ENCODE measurements around the gene MAMDC4. TPM values are rescaled to one million over a fixed set of nuclear protein-coding genes. Genes with fewer than 3 reads are reported as not detected.
A peak's percentile ranks its signal among the peaks of the same experiment; 100 is the strongest.

Gene MAMDC4
- total RNA-seq, 1 experiment from 2014 or later = 6.7 TPM

GRCh38 chr9:136854113-136854841 is 2.1 kb downstream of the MAMDC4 start:
- no peaks in the 10 kb centered on the region for H3K27me3 Mint-ChIP-seq (ENCODE audit: low read depth)
- no peak for ATAC-seq
- DNase-seq (ENCODE audit: low spot score) = peak; percentile 26
- no peak overlapping the region for H3K4me3 Mint-ChIP-seq
- no peaks in the 10 kb centered on the region for H3K9me3 Mint-ChIP-seq
- ChIA-PET POLR2A (no interaction called here), CTCF (interaction anchor here (1.4 kb wide), 1 partner anchor 175 kb away, joined by 5 read pairs; no protein-coding TSS in a partner anchor)
- H3K4me1 Mint-ChIP-seq = peaks cover 4% of the 10 kb centered on the region
- no peak overlapping the region for H3K27ac Mint-ChIP-seq
- no peak for TF ChIP-seq ZNF263 (CRISPR knock-in tag; IDR thresholded peaks at IDR 0.05; ENCODE audit: low read depth)
- TF ChIP-seq GRHL2 (CRISPR knock-in tag; IDR thresholded peaks at IDR 0.05; ENCODE audit: insufficient replicate concordance, severe bottlenecking) = no peak
- TF ChIP-seq, protein P1, sequence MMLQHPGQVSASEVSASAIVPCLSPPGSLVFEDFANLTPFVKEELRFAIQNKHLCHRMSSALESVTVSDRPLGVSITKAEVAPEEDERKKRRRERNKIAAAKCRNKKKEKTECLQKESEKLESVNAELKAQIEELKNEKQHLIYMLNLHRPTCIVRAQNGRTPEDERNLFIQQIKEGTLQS (CRISPR knock-in tag; conservative IDR thresholded peaks at IDR 0.05) = no peak
- no peak for TF ChIP-seq ZBTB21 (CRISPR knock-in tag; IDR thresholded peaks at IDR 0.05; ENCODE audit: borderline replicate concordance)
- TF ChIP-seq ESRRA (CRISPR knock-in tag; IDR thresholded peaks at IDR 0.05; ENCODE audit: borderline replicate concordance) = no peak
- no peak for TF ChIP-seq TEAD1 (CRISPR knock-in tag; IDR thresholded peaks at IDR 0.05)
- no peak for TF ChIP-seq PRRX2 (CRISPR knock-in tag; IDR thresholded peaks at IDR 0.05)
- peaks cover 2% of the 10 kb centered on the region; the same call in 1 of the 2 replicates for H3K36me3 Mint-ChIP-seq

- TF ChIP-seq GABPB1 (CRISPR knock-in tag; IDR thresholded peaks at IDR 0.05) (no peak), NFYB (CRISPR knock-in tag; conservative IDR thresholded peaks at IDR 0.05; ENCODE audit: low read depth) (no peak), RELA (CRISPR knock-in tag; IDR thresholded peaks at IDR 0.05; ENCODE audit: borderline replicate concordance) (no peak), FOXK1 (CRISPR knock-in tag; IDR thresholded peaks at IDR 0.05) (no peak), ZNF423 (CRISPR knock-in tag; IDR thresholded peaks at IDR 0.05) (no peak)
- peaks cover 2% of the 10 kb centered on the region; the same call in 1 of the 2 replicates for H3K36me3 Mint-ChIP-seq
- no peak overlapping the region for H3K27ac Mint-ChIP-seq
- peaks cover 2% of the 10 kb centered on the region; the same call in 1 of the 2 replicates for H3K4me1 Mint-ChIP-seq
- ChIA-PET POLR2A (no interaction called here), CTCF (interaction anchor here (1.4 to 3.0 kb wide), 3 partner anchors 11 to 174 kb away, joined by 5 to 13 read pairs (median 6); partner anchors contain the start of gene AJM1)
- DNase-seq (ENCODE audit: low spot score) = peak; percentile 8
- no peak for ATAC-seq
- no peaks in the 10 kb centered on the region for H3K27me3 Mint-ChIP-seq (ENCODE audit: low read depth)
- H3K9me3 Mint-ChIP-seq = no peaks in the 10 kb centered on the region
- H3K4me3 Mint-ChIP-seq = no peak overlapping the region
Measured at GRCh38 chr9:136854842-136855460, 2.8 kb downstream of the MAMDC4 start.

- ATAC-seq (no peak), DNase-seq (ENCODE audit: low spot score) (peak; percentile 15)
- no peak overlapping the region for H3K27ac Mint-ChIP-seq
- H3K4me1 Mint-ChIP-seq = no peaks in the 10 kb centered on the region
- no peaks in the 10 kb centered on the region for H3K9me3 Mint-ChIP-seq
- H3K4me3 Mint-ChIP-seq = no peak overlapping the region
- CTCF ChIA-PET = interaction anchor here (0.8 to 3.0 kb wide), 4 partner anchors 12 to 174 kb away, joined by 3 to 13 read pairs (median 6); partner anchors contain the start of gene AJM1
- POLR2A ChIA-PET = no interaction called here
- H3K36me3 Mint-ChIP-seq = no peaks in the 10 kb centered on the region
- no peaks in the 10 kb centered on the region for H3K27me3 Mint-ChIP-seq (ENCODE audit: low read depth)
- TF ChIP-seq TEAD4 (CRISPR knock-in tag; IDR thresholded peaks at IDR 0.05) (no peak), AR (CRISPR knock-in tag; IDR thresholded peaks at IDR 0.05) (no peak), GTF2I (CRISPR knock-in tag; conservative IDR thresholded peaks at IDR 0.05) (no peak), ZNF263 (CRISPR knock-in tag; IDR thresholded peaks at IDR 0.05; ENCODE audit: low read depth) (no peak), GABPB1 (CRISPR knock-in tag; IDR thresholded peaks at IDR 0.05) (no peak), NR1H2 (CRISPR knock-in tag; IDR thresholded peaks at IDR 0.05) (no peak), HMGA2 (CRISPR knock-in tag; IDR thresholded peaks at IDR 0.05) (no peak), CBFB (CRISPR knock-in tag; IDR thresholded peaks at IDR 0.05; ENCODE audit: low read depth) (no peak), ZNF232 (CRISPR knock-in tag; IDR thresholded peaks at IDR 0.05) (no peak), SP1 (CRISPR knock-in tag; conservative IDR thresholded peaks at IDR 0.05) (no peak), MXD4 (CRISPR knock-in tag; IDR thresholded peaks at IDR 0.05; ENCODE audit: borderline replicate concordance) (no peak), EMX1 (CRISPR knock-in tag; IDR thresholded peaks at IDR 0.05) (no peak), NFE2L1 (CRISPR knock-in tag; IDR thresholded peaks at IDR 0.05) (no peak), ZBTB43 (CRISPR knock-in tag; IDR thresholded peaks at IDR 0.05) (no peak)
- TF ChIP-seq, protein P2, sequence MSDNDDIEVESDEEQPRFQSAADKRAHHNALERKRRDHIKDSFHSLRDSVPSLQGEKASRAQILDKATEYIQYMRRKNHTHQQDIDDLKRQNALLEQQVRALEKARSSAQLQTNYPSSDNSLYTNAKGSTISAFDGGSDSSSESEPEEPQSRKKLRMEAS (CRISPR knock-in tag; IDR thresholded peaks at IDR 0.05) = no peak
- TF ChIP-seq, protein P3, sequence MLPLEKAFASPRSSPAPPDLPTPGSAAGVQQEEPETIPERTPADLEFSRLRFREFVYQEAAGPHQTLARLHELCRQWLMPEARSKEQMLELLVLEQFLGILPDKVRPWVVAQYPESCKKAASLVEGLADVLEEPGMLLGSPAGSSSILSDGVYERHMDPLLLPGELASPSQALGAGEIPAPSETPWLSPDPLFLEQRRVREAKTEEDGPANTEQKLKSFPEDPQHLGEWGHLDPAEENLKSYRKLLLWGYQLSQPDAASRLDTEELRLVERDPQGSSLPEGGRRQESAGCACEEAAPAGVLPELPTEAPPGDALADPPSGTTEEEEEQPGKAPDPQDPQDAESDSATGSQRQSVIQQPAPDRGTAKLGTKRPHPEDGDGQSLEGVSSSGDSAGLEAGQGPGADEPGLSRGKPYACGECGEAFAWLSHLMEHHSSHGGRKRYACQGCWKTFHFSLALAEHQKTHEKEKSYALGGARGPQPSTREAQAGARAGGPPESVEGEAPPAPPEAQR (CRISPR knock-in tag; IDR thresholded peaks at IDR 0.05) = no peak
Measured at GRCh38 chr9:136855461-136856078, 3.4 kb downstream of the MAMDC4 start.
